NCI-H2171 treated with DMSO at 0.1 percent for 48 hours (cell line): ENCODE data around the gene SLC39A11.

Experiments
- DNase-seq: peaks from one replicate; lab custom pipeline; 2025; lab: John Stamatoyannopoulos, UW

The SLC39A11 gene

GRCh38 chr17:72618001-72618509, 474.4 kb downstream of the SLC39A11 start:
- DNase-seq, result no peak

GRCh38 chr17:72617557-72617956, 474.9 kb downstream of the SLC39A11 start:
- DNase-seq, result no peak

DNA sequence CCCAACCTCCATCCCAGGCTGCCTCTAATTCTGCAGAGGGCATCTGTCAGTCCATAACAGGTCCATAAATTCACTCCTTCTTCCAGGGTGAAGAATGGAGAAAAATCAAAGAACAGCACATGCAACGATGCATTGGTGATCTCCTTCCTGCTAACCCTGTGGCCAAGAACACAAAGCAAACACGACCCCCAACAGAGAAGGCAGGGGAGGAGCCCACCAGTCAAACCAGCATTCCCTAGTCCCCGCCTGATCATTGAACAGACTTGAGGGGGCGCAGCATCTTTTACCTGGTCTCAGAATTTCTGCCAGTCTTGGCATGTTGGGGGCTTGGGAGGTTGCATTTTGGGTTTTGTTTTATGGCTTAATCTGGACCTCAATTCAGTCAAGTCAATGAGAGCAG, 476.0 kb downstream of the SLC39A11 start:
- no peak for DNase-seq

- DNase-seq, result no peak
Measured at GRCh38 chr17:72615627-72615991, 476.9 kb downstream of the SLC39A11 start.

DNA sequence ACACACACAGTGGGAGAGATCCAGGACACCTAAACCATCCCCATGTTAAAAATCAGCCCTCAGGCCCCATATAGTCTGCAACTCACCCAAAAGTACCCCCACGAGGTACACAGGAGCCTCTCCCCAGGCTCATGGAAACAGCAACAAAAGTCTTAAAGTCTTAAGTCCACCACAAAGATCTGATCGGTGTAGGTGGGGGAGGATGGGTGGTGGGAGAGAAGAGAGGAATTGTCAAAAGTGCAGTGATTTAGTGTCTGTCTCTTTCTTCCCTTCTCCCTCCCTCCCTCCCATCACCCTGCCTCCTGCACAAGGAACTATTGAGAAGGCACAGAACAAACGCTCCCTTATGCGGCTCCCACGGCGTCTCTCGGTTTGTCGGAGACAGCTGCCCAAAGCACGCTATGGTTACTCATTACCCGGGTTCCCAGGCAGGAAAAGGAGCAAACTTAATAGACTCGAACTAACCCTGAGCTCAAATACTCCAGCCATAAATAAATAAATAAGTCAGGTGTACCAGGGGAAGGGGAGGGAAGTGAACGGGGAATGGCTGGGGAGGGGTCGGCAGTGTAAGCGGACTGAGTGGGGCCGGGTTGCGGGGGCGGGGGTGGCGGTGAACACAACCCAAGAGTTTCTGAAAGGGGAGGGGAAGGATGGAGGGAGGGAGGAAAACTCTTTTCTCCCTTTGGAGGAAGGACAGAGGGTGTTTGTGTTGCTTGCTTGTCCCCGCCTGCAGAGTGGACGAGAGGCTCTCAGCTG, 477.4 kb downstream of the SLC39A11 start:
- no peak for DNase-seq

- no peak for DNase-seq
Measured at GRCh38 chr17:72614476-72614870, 478.0 kb downstream of the SLC39A11 start.

GRCh38 chr17:72613806-72614292, 478.6 kb downstream of the SLC39A11 start:
- DNase-seq, result no peak

DNA sequence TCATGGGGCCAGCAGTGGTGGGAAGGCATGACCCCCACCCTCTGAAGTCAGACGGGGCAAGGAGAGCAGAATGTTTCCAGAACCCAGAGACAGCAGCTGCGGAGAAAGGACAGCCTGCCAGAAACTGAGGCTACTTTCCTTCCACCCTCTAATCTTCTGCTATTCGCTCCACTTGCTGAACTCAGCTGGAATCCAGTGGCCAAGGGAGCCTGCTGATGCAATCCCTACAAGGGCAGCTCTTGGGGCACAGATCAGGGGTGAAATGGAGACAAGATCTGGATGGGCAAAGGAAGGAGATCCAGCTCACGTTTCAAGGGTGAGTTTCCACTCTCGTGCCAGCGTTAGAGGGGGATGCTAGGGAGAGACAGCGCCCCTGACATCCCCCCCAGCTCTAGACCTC, 479.1 kb downstream of the SLC39A11 start:
- DNase-seq, result no peak

DNA sequence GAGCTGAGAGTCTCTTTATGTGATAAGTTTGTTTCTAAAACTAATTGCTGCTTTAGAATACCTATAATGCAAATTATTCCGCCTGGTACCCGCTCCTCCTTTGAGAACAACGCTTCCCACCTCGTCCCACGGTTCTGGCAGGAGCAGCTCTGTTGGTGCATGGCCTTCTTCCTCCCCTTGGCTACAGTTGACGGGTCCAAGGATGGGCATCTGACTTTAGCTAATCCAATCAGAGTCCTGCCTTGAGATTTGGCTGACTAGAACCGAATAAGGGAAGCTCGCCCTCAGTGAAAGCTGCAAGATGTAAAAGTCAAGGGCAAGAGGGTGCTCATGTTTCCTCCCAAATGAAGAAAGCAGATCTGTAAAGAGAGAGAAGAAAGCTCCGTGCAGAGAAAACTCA, 481.3 kb downstream of the SLC39A11 start:
- DNase-seq, result no peak

- no peak for DNase-seq
Measured at GRCh38 chr17:72609501-72609900, 483.0 kb downstream of the SLC39A11 start.

- no peak for DNase-seq
Measured at GRCh38 chr17:72608436-72608835, 484.1 kb downstream of the SLC39A11 start.

- DNase-seq, result no peak
Measured at GRCh38 chr17:72606656-72607055, 485.8 kb downstream of the SLC39A11 start.

- no peak for DNase-seq
Measured at GRCh38 chr17:72605543-72605942, 486.9 kb downstream of the SLC39A11 start.

GRCh38 chr17:72604518-72604917, 488.0 kb downstream of the SLC39A11 start:
- no peak for DNase-seq

DNA sequence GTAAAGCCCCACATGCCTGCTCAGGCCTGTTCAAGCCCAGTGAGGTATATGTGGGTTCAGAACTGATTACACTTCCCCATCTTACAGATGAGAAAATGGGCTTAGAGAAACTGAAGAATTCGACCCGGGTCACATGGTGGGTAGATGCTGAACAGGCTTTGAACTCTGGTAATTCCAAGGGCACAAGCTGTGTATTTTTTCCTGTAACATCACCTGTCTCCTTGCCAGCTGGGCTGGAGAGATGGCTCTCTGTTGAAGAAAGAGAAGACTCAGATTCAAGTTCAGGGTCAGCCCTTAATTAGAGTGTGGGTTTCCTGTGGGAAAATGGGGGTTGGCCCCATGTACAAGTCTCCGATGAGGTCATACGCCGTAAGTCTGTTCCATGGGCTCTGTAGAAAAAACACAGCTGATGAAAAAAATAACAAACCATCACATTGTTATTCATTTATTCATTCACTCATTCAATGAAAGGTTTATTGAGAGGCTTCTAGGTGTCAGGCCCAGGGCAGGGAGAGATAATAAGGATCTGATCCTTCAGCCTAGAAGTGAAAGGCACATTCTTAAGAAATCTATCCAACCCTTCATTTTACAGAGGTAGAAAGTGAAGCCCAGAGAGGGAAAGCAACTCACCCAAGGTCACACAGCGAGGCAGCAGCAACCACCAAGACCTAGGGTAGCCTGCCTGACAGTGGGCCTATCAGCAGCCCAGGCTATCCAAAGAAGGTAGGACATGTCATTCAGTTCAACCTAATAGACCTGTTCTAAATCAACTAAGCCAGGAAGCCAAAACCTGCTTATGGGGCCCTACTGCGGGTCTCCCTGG, 488.9 kb downstream of the SLC39A11 start:
- no peak for DNase-seq

- no peak for DNase-seq
Measured at GRCh38 chr17:72602517-72603419, 489.7 kb downstream of the SLC39A11 start.

DNA sequence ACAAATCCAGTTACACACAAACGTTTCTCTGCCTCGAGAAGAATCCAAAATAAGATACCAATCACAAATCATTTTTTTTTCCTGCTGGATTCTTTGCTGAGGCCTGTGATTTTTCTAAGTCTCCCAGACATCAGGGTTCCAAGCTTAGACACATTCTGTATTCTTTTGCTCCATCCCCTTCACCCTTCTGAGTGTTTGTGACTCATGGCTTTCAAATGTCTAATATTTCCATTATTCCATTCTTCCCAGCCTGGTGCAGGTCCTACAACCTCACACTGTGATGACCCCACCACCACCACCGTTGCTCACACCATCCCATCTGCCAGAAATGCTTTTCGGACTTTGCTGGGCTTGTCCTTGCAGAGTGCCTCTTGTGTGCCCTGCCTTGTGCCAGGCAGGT, 491.6 kb downstream of the SLC39A11 start:
- no peak for DNase-seq

- no peak for DNase-seq
Measured at GRCh38 chr17:72599891-72600290, 492.6 kb downstream of the SLC39A11 start.

DNA sequence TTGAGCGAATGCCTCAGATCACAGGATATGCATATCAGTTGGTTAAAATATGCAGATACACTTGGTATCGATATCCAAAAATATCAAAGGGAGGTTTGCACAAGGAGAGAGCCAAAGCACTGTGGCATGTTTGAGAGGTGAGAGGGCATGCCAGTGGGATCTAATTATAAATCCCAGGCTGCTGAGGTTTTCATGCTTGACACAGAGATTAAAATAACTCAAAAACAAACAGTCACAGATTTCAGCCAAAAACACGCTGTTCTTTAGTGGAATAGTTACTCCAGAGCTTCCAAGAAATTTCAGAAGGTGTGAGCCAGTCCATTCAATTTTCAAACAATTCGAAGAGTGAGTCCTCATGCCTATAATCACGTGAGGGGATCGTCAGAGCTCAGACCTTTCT, 493.8 kb downstream of the SLC39A11 start:
- DNase-seq, result no peak

- DNase-seq, result no peak
Measured at GRCh38 chr17:72597354-72598087, 495.0 kb downstream of the SLC39A11 start.
